HG03045 (cell line): ENCODE data around the gene OTUD7B.

Source experiments
- ATAC-seq: cut with Tn5 transposase; IDR thresholded peaks from one replicate; pipeline ENCODE4 v1.9.1; 2021; ENCODE audit warnings: mild to moderate bottlenecking, moderate library complexity; ENCODE audit not compliant: unreplicated experiment

OTUD7B gene

GRCh38 chr1:150005606-150006005 lies 4.9 kb downstream of the OTUD7B start:
- ATAC-seq: no peak

- ATAC-seq: no peak
Measured at GRCh38 chr1:150003801-150004200, 6.7 kb downstream of the OTUD7B start.

- no peak for ATAC-seq
Measured at GRCh38 chr1:150002217-150002616, 8.3 kb downstream of the OTUD7B start.

GRCh38 chr1:150001415-150001814 lies 9.1 kb downstream of the OTUD7B start:
- ATAC-seq: no peak

GRCh38 chr1:149997585-149998262 lies 12.8 kb downstream of the OTUD7B start:
- peak; percentile 70 for ATAC-seq

- ATAC-seq: no peak
Measured at GRCh38 chr1:149995927-149996326, 14.6 kb downstream of the OTUD7B start.

- ATAC-seq: no peak
Measured at GRCh38 chr1:149993764-149994163, 16.8 kb downstream of the OTUD7B start.

GRCh38 chr1:149993181-149993580 lies 17.3 kb downstream of the OTUD7B start:
- no peak for ATAC-seq

- ATAC-seq: no peak
Measured at GRCh38 chr1:149987297-149987595, 23.3 kb downstream of the OTUD7B start.

- no peak for ATAC-seq
Measured at GRCh38 chr1:149986486-149987296, 23.8 kb downstream of the OTUD7B start.

- ATAC-seq: no peak
Measured at GRCh38 chr1:149979972-149980540, 30.5 kb downstream of the OTUD7B start.

- ATAC-seq: no peak
Measured at GRCh38 chr1:149979245-149979971, 31.1 kb downstream of the OTUD7B start.

GRCh38 chr1:149978547-149979023 lies 31.9 kb downstream of the OTUD7B start:
- ATAC-seq: no peak

GRCh38 chr1:149977345-149977744 lies 33.2 kb downstream of the OTUD7B start:
- ATAC-seq: no peak

GRCh38 chr1:149972547-149972946 lies 38.0 kb downstream of the OTUD7B start:
- ATAC-seq: no peak

- ATAC-seq: no peak
Measured at GRCh38 chr1:149967646-149968045, 42.9 kb downstream of the OTUD7B start.

- no peak for ATAC-seq
Measured at GRCh38 chr1:149967041-149967440, 43.5 kb downstream of the OTUD7B start.

- no peak for ATAC-seq
Measured at GRCh38 chr1:149966405-149966804, 44.1 kb downstream of the OTUD7B start.

- no peak for ATAC-seq
Measured at GRCh38 chr1:149965440-149965839, 45.1 kb downstream of the OTUD7B start.

- ATAC-seq: no peak
Measured at GRCh38 chr1:149963358-149963757, 47.2 kb downstream of the OTUD7B start.

GRCh38 chr1:149962736-149963135 lies 47.8 kb downstream of the OTUD7B start:
- ATAC-seq: no peak
